OCI-LY3 (cell line): ENCODE measurements around the gene NPTN.

Source experiments
- H2AFZ ChIP-seq: fragments of 200-600, 300-600 bp; shearing (Covaris generic); 2 replicates; pipeline ENCODE4 v1.6.0; 2014; ENCODE audit warnings: antibody characterized with exemption, low read depth, low read length
- H3K27ac ChIP-seq: fragments of 200-600, 300-600 bp; sonication (generic); 2 replicates; pipeline ENCODE4 v1.5.1; 2014; ENCODE audit warnings: mild to moderate bottlenecking, low read length, moderate library complexity, mixed read lengths
- H3K27me3 ChIP-seq: fragments of 200-600, 300-600 bp; sonication (generic); 2 replicates; pipeline ENCODE4 v1.6.1; 2014; ENCODE audit warnings: low read depth, low read length, mixed read lengths
- H3K36me3 ChIP-seq: fragments of 200-600, 300-600 bp; sonication (generic); replicated peaks from 2 replicates; pipeline ENCODE3; 2014; ENCODE audit warnings: low read depth, low read length, mixed read lengths
- H3K4me1 ChIP-seq: fragments of 300-600, 200-600 bp; sonication (generic); 2 replicates; pipeline ENCODE4 v1.6.1; 2014; ENCODE audit warnings: low read length, mixed read lengths
- H3K4me2 ChIP-seq: fragments of 200-600, 300-600 bp; sonication (generic); 2 replicates; pipeline ENCODE4 v1.6.1; 2014; ENCODE audit warnings: low read length, mixed read lengths
- H3K4me3 ChIP-seq: fragments of 300-600, 200-600 bp; sonication (generic); 2 replicates; pipeline ENCODE4 v1.5.1; 2014; ENCODE audit warnings: antibody characterized with exemption, mild to moderate bottlenecking, low read length, moderate library complexity
- H3K79me2 ChIP-seq: fragments of 300-600, 200-600 bp; shearing (Covaris generic); 2 replicates; pipeline ENCODE4 v1.6.1; 2014; ENCODE audit warnings: mild to moderate bottlenecking, low read length, mixed read lengths
- H3K9ac ChIP-seq: fragments of 300-600, 200-600 bp; shearing (Covaris generic); 2 replicates; pipeline ENCODE4 v1.6.0; 2014; ENCODE audit warnings: mild to moderate bottlenecking, low read length, moderate library complexity
- H3K9me3 ChIP-seq: fragments of 200-600, 300-600 bp; shearing (Covaris generic); 2 replicates; pipeline ENCODE4 v1.6.1; 2014; ENCODE audit warnings: low read length, mixed read lengths; ENCODE audit not compliant: insufficient read depth
- H4K20me1 ChIP-seq: fragments of 200-600, 300-600 bp; sonication (generic); 2 replicates; pipeline ENCODE4 v1.6.1; 2016; ENCODE audit warnings: low read length, mixed read lengths; ENCODE audit not compliant: insufficient read depth
- CTCF ChIP-seq: fragments of 200-600, 300-600 bp; sonication (generic); IDR thresholded peaks from 2 replicates; pipeline ENCODE4 v1.5.1; 2014; ENCODE audit warnings: antibody characterized with exemption, low read length, low read depth
- EZH2phosphoT487 ChIP-seq: fragments of 200-600 bp; shearing (Covaris generic); IDR thresholded peaks from 2 replicates; pipeline ENCODE4 v1.6.1; 2018; ENCODE audit warnings: antibody characterized with exemption, mixed run types, low read depth

Gene NPTN

GRCh38 chr15:73593304-73594074, 39.7 kb downstream of the NPTN start:
- peaks cover 62% of the 10 kb centered on the region for H3K79me2 ChIP-seq
- no peaks in the 10 kb centered on the region for H3K4me1 ChIP-seq
- peaks cover 70% of the 10 kb centered on the region for H4K20me1 ChIP-seq
- H3K9me3 ChIP-seq = no peaks in the 10 kb centered on the region
- no peaks in the 10 kb centered on the region for H3K27me3 ChIP-seq
- H3K4me3 ChIP-seq = no peak overlapping the region
- peaks cover 15% of the 10 kb centered on the region for H3K36me3 ChIP-seq
- no peak overlapping the region for H3K4me2 ChIP-seq
- H3K27ac ChIP-seq = no peak overlapping the region
- no peak overlapping the region for H2AFZ ChIP-seq
- TF ChIP-seq EZH2phosphoT487 (no peak), CTCF (no peak)
- no peak overlapping the region for H3K9ac ChIP-seq

- no peak overlapping the region for H3K9ac ChIP-seq
- no peak overlapping the region for H3K4me2 ChIP-seq
- H3K79me2 ChIP-seq = peaks cover 33% of the 10 kb centered on the region
- no peaks in the 10 kb centered on the region for H3K27me3 ChIP-seq
- H2AFZ ChIP-seq = no peak overlapping the region
- TF ChIP-seq CTCF = no peak
- TF ChIP-seq EZH2phosphoT487 = no peak
- H3K9me3 ChIP-seq = no peaks in the 10 kb centered on the region
- H3K36me3 ChIP-seq = peaks cover 32% of the 10 kb centered on the region
- no peak overlapping the region for H3K27ac ChIP-seq
- peaks cover 39% of the 10 kb centered on the region for H4K20me1 ChIP-seq
- no peak overlapping the region for H3K4me3 ChIP-seq
- H3K4me1 ChIP-seq = no peaks in the 10 kb centered on the region
These were observed 42.9 kb downstream of the NPTN start for GRCh38 chr15:73590263-73590662.

- Histone ChIP-seq H3K27me3 (no peaks in the 10 kb centered on the region), H3K9ac (no peak overlapping the region), H4K20me1 (peaks cover 39% of the 10 kb centered on the region), H3K4me1 (no peaks in the 10 kb centered on the region), H3K27ac (no peak overlapping the region), H3K9me3 (no peaks in the 10 kb centered on the region), H3K36me3 (peaks cover 32% of the 10 kb centered on the region), H3K79me2 (peaks cover 28% of the 10 kb centered on the region), H2AFZ (no peak overlapping the region), H3K4me3 (no peak overlapping the region), H3K4me2 (no peak overlapping the region)
- TF ChIP-seq CTCF (no peak), EZH2phosphoT487 (no peak)
These were observed 43.4 kb downstream of the NPTN start for GRCh38 chr15:73589766-73590165.

GRCh38 chr15:73585871-73586654, 47.1 kb downstream of the NPTN start:
- no peak for TF ChIP-seq CTCF
- TF ChIP-seq EZH2phosphoT487 = no peak
- Histone ChIP-seq H3K4me2 (no peak overlapping the region), H3K4me1 (no peaks in the 10 kb centered on the region), H2AFZ (no peak overlapping the region), H3K27me3 (no peaks in the 10 kb centered on the region), H3K4me3 (no peak overlapping the region), H3K27ac (no peak overlapping the region), H3K36me3 (peaks cover 34% of the 10 kb centered on the region), H3K9me3 (no peaks in the 10 kb centered on the region), H3K9ac (no peak overlapping the region), H3K79me2 (no peaks in the 10 kb centered on the region; the same call in 1 of the 2 replicates), H4K20me1 (peaks cover 11% of the 10 kb centered on the region; the same call in 1 of the 2 replicates)
